HK-2 (cell line): ENCODE results near the gene CDH4.

Source experiments
- DNase-seq: peaks from one replicate; pipeline ENCODE4 v3.0.0-alpha.2; 2018; ENCODE audit not compliant: unreplicated experiment

Gene CDH4

DNA sequence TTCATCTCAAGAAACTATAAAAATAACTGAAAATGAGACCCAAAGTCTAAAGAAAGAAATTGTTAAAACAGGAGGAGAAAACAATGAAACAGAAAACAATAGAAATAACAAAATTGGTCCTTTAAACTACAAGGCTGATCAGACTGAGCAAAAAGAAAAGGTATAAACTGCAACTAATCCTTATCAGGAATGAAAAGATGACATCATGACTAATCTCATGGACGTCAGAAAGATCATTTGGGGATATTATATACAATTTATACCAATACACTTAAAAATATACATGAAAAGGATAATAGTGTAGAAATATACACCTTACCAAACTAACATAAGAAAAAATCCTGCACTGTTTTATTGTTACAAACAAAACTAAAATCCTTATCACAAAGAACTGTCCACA is 498.0 kb downstream of the CDH4 start:
- DNase-seq: no peak

DNA sequence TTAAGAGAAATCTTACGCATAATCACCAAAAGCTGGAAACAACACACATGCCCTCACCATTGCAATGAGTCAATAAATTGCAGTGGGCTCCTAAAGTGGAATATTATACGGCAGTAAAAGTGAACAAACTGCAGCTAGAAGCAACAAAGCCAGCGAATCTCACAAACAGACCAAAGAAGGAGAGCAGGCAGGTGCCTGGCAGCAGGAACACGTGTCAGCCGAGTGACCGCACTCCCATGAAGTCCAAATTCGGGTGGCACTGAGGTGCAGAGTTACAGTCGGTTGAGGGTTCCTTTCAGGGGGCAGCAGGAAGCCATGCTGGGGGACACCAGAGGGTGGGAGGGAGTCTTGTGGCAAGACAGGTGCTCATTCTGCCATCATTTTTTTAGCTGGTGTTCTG is 500.5 kb downstream of the CDH4 start:
- no peak for DNase-seq

DNA sequence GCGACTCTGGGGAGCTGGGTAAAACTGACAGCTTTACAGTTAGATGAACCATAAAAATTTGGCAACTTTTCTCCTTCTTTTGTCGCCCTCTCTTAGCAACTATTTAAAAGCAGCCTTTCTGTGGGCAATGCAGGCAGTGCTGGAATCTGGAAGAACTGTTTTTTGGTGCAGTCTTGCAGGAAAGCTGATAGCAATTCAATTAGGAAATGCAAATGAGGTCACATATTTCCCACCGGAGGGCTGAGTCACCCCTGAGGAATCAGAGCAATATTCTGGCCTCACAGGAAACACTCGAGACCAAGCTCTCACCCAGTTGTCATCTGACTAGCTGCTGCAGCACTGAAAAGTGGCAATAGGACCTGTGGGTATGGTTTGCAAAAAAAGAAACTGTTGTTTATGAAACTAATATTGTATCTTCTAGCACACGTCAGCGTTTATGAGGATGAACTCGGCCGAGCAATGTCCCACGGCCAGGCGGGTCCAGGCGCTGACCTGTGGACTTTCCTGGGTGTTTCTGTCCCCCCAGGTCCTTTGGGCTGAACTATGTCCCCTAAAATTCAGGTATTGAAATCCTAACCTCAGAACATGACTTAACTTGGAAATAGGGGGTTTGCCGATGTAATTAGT is 501.4 kb downstream of the CDH4 start:
- peak; percentile 38 for DNase-seq

DNA sequence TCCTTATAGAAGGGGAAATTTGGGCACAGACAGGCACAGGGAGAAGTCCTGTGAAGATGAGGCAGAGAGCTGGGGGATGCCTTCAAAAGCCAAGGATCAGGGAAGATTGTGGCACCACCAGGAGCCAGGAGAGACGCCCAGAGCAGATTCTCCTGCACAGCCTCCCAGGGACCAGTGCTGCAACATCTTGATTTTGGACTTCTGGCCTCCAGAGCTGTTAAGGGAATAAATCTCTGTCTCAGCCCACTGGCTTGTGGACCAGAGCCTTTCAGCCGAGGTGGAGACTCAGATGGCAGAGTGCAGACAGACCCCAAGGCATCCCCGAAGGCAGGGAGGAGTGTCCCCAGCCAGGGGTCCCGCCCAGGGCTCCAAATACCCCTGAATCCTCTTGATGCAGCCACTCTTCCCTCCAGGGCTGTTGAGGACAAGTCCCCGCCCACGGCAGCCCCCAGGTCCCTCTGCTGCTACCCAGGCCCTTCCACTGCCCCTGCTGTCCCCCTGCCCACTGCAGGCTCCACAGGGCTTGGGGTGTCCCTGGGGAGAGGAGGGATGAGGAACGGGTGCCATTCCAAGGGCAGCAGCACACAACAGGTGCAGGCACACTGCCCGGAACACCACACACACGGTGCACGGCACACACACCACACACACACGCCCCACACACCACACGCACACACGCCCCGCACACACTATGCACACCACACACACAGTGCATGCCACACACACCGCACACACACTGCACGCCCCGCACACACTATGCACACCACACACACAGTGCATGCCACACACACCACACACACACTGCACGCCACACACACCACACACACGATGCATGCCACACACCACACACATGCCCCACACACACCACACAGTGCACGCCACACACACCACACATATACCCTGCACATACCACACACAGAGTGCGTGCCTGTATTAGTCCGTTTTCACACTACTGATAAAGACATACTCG is 502.2 kb downstream of the CDH4 start:
- DNase-seq: no peak

DNA sequence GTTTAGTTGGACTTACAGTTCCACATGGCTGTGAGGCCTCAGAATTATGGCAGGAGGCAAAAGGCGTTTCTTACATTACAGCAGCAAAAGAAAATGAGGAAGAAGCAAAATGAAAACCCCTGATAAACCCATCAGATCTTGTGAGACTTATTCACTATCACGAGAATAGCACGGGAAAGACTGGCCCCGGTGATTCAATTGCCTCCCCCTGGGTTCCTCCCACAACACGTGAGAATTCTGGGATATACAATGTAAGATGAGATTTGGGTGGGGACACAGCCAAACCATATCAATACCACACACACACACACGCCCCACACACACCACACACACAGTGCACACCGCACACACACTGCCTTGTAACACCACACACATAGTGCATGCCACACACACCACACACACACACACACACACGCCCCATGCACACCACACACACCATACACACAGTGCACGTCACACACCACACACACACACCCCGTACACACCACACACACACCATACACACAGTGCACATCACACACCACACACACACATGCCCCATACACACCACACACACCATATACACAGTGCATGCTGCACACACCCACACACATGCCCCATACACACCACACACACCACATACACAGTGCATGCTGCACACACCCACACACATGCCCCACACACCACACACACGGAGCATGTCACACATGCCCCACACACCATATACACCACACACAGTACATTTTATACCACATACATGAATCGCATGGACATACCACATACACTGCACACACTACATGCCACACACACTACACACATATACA is 503.1 kb downstream of the CDH4 start:
- DNase-seq: no peak

DNA sequence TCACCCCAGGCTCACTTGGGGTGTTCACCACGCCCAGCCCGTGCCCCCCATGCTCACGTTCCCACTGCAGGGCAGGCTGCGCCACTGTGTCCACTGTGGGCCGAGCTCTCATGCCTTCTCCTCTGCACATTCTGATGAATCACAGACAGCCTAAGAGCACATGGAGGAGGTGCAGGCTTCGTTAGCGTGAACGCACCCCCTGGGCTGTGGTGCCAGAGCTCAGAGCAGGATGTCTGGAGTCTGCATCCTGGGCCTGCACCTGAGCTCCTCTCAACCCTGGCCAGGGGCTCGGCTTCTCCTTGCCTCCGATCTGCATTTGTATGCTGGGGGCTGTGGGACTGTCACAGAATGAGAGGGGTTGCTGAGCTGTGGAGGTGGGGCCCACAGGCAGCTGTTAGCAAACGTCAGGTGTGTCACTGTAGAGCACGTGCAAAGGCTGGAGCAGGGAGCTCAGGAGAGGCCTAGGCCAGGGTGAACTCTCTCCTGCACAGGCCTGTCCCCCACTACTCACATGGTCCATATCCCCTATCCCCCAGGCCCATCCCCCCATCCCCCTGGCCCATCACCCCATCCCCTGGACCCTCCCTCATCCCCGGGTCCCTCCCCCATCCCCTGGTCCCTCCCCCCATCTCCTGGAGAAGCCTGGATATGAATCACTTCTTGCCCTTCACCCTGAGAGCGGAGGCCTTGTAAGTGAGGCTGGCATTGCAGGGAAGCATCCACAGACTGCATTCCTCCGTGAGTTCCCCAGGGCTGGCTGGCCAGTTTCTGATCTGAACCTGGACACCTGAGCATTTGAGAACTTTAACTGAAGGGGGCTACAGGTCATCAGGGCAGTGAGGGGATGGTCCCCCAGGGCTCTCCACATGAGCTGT is 504.1 kb downstream of the CDH4 start:
- no peak for DNase-seq

DNA sequence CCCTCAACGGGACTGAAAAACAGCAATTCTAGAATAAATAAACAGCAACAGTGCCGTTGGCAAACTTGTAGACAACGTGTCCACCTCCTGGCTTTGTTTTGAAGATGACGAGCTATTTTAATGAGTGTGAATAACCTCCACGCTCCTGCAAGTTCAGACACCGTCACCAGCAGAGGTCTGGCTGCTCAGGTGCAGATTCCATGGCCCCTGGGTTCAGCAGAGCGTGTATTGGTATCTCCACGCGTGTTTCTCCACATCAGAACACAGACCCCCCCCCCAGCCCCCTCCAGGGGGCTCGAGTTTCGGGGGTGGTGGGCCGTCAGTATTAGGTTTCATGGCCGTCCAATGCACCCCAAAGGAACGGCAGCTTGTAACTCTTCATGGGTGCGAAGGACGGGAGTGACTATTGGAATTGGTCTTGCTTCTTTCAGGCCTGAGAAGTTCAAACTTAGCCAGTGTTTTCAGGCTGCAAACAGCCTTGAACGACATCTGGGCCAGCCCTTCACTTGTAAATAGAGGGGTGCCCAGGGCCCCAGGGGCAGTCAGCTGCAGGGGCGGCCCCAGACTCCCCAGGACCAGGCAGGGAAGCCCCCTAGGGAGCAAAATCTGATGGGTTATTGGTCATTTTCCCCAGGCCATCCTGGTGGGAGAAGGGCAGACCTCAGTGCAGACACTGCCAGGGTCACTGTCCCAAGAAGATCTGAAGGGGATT is 505.1 kb downstream of the CDH4 start:
- no peak for DNase-seq

DNA sequence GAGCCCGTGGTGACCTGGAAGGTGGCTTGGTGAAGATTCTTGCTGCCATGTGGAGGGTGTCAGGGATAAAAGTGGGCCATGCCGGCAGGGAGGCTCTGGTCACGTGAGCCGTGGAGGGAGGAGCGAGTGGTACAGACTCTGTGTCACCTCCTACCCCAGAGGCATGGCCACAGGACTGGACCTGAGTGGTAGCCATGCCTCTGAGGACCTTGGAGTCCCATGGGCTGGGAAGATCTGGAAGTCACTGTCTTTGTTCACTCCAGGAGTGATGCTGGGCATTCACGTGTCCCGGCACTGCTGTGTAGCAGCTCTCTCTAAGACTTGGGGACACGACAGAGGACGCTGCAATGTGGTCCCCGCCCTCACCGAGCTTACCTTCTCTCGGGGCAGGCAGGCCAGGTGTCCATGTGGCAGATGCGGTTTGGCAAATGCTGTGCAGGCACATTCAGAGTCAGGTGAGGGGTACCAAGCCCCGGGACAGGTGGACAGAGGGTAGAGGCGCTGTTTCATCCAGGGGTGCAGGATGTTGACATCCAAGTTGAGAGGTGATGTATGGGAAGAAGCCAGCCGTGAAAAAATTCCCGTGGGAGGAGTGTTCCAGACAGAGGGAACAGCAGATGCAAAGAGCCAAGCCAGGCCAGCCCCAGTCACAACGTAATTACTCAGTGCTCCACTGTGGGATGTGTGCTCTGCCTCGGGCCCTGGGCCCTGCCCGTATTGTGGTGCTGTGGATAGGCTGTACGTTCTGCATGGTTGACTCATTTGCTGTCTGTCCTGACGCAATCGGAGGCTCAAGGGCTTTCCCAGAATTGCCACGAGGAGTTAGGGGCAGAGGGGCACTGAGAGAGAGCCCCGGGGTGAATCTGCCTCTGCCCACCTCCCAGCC is 505.9 kb downstream of the CDH4 start:
- peak; percentile 51 for DNase-seq

DNA sequence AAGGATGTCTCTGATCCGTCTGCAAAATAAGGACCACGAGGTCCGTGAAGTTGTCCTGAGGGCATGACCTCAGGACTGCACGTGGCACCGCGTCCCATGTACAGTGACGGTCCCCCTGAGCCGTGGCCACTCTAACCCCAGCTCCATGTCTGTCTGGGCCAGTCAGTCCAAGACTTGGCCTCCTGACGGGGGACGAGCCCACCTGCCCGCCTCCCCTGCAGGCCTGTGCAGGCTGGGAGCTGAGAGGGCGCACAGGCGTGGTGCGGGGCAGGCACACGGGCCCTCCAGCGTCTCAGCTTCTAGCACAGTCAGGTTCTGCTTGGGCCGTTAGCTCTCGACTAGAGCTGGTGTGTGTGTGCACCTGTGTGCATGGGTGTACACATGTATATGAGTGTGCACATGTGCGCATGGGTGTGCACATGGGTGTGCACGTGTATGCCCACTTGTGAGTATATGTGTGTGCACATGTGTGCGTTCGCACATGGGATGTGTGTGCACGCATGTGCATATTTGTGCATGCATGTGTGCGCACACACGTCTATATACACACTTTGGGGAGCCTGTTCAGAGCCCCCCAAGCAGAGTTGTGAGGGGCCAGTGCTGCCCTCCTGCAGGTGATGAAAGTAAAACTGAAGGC is 506.6 kb downstream of the CDH4 start:
- no peak for DNase-seq

DNA sequence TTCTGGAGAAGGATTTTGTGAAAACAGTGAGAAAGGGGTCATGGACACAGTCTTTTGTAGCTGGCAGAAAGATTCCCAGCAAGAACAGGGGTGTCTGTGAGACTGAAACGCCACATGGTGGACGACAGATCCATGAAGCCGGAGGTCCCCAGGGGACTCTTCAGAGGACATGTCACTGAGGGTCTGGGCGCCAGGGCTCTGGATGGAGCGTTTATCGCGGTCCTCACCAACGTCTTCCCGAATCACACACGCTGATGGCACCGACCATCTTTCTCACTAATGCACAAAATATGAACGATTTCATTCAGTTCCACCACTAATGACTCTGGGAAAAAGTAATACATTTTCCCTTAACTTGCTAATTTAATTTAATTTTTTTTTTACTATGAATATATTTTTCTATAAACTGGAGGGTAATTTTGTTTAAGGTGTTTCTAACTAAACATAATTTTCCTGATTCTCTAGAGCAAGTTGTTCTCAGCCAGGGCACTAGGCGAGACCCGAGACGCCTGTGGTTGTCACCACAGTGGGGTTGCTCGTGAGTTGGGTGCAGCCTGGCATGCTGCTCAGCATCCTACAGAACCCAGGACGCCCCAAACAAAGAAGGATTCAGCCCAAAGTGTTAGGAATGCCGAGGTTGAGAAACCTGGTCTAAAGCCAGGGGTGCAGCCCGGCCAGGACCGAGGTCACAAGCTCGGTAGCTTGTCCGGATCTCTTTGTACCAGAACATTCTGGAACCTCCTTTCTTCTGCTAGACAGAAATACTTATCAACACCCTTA is 507.4 kb downstream of the CDH4 start:
- DNase-seq: no peak

DNA sequence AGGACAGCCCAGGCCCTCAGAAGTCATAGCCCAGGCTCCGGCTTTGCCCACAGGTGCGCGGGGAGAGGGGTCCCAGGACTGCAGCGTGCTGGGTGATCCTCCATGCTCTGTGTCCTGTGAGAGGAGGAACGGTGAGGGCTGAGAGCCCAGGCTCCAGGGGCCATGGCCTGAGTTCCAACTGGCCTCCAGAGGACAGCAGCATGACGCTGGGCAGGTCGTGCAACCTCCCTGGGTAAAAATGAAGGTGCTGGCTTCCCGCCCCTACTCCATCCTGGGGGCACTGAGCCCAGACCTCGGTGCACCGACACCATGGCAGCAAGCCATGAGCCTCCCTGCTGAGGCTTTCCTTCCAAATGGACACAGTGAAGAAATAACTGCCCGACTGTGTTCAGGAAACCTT is 508.3 kb downstream of the CDH4 start:
- no peak for DNase-seq

DNA sequence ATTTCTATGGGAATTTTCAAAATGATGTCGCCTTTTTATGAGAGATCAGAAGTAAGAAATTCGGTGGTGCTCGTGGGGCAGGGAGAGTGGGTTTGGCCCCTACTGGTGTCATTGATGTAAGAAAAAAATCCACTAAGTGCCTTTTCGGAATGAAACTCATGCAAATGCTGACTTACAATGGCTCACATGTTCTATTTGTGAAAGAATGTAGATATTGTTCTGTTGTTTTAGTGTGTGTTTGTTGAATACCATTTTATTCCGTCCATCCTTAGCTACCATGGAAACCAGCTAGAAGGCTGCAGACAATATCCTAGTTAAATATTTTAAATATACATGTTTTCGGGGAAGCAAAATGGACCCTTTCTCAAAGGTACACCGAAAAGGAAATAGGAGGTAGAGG is 508.7 kb downstream of the CDH4 start:
- DNase-seq: no peak

DNA sequence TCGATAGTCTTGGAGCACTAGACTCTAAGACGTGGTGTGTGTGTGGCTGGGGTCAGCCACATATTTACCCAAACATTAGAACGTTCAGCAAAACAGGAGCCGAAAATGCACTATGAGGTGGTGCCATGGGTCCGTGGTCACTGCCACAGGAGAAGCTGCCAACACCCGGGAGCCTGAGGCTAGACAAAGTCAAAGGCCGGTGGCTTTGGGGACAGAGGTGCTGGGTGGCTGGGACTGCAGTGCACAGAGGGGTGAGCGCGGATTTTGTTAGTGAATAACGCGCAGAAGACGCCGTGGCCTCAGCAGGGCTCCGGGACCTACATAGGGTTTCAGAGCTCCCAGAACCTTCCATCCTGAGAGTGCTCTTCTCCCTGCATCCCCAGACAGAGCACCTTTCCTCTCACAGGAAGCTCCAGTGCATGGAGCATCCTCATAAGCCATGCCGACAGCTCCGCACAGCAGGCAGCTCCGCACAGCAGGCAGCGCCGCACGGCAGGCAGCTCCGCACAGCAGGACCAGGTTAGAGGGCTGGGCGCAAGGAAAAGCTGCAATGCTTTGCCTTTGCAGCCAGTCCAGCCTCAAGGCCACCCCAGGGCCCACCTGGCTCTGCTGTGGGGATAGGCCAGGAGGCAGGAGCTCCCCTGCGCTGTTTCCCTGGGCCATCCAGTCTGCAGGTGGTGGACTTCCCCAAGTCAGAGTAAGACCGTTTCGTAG is 509.5 kb downstream of the CDH4 start:
- DNase-seq: no peak

DNA sequence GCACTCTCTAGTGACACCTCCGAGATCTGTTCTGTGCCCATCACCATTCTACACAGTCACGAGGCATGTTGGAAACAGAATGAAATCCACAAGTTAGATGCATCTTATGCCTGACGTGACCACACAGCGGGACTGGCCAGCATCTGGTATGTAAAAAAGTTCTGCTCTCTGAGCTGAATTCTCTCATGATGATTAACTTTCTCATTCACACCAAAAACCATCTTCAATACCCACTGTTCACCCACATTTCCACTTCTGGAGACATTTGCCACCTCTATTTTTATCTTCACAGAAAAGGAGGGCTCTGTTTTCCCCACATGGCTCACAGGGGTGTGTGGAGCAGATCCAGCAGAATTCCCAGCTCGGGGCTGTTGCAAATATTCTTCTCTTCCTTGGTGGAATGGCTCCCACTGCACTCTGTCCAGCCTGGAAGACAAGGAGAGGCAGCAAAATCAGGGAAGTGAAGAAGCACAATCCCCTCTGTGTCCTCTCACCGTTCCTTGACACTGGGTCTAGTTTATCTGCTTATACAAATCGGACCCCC is 510.2 kb downstream of the CDH4 start:
- DNase-seq: no peak

DNA sequence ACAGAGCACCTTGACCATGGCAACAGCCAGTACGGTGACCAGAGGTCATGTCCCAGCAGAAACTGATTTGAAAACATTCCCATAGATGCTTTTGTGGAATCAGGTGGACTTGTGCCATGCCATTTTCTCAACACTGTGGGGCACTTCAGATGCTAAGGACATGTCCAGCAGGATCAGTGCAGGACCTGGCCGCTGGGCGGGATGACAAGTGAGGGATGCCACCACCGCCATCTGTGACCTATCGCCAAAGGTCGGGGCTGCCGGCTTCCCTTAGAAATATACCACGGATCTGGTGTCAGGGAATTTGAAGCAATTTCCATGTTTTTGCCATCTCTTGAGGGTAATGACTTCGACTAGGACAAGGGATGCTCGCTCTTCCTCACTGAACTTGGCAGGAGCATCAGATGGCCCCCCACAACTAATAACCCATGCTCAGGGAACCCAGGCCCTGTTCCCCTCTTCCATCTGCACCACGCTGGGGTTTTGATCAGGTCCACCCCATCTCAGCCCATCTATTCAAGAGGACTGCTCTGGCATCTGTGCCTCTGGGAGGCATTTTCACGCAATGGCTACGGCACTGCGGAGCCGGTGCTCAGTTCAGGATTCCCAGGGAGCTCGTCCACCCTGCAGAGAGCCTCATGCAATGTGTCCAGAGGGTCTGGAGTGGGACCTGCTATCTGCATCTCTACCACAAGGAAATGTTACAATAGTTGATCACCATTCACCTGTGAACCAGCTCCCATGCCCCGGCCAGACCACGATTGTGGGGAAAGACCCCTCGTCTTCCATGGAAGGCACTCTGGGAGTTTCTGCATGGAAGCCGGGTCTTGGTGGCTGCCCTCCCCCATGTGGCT is 511.1 kb downstream of the CDH4 start:
- no peak for DNase-seq

DNA sequence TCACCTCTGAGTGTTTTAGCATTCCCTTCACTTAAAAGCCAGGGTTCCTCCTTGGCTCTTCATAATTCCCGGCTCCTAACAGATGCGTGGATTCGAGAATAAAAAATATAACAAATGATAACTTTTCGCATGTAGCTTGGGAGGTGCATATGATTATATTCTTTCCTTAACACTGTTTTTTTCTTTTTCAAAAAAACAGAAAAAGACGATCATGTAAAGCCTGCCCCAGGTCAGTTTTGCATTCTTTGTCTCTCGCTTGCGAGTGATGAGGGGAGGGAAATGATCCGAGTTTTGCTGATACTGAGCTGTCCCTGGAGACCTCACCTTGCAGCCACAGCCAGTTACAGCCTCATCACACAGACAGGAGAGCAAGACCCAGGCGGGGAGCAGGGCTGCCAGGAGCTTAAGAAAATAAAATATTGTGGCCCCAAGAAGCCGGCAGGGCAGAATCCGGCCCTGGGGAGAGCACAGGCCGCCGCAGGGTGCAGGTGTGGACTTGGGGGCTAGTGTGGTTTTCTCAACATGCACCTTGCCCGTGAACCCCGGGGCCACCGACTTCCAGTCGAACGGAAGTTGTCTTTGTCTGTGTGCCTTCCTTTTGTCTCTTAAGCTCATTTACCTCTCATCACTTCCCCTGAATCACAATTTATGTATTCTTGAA is 511.8 kb downstream of the CDH4 start:
- no peak for DNase-seq
